Sigmoid colon (tissue), 3 donors: Measurements from ENCODE around the gene ST8SIA4.

Source experiments
- POLR2A ChIP-seq, 2 donors: fragments of 450-650 bp; IDR thresholded peaks; one replicate each; pipeline ENCODE4 v1.6.1; 2016; ENCODE audit warnings: antibody characterized with exemption in 2 of 2, mild to moderate bottlenecking in 2 of 2, moderate library complexity in 2 of 2
- TF ChIP-seq, protein P1 (sequence below), 4 experiments: fragments of 450-650 bp in 3 of 4; fragments of 200-600 bp in 1 of 4; IDR thresholded peaks; one replicate each; pipeline ENCODE4 v1.5.1; 2016 to 2019; ENCODE audit warnings: antibody characterized with exemption in 4 of 4, mild to moderate bottlenecking in 3 of 4, moderate library complexity in 2 of 4

DNA sequence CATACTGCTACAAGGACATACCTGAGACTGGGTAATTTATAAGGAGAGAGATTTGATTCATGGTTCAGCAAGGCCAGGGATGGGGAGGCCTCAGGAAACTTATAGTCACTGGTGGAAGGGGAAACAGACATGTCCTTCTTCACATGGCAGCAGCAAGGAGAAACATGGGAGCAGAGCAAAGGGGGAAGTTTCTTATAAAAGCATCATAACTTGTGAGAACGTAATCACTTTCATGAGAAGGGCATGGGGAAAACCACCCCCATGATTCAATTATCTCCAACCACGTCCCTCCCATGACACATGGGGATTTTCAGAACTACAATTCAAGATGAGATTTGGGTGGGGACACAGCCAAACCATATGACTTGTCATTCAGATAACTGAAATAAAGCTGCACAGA lies 100.9 kb downstream of the ST8SIA4 start:
- TF ChIP-seq, protein P1, sequence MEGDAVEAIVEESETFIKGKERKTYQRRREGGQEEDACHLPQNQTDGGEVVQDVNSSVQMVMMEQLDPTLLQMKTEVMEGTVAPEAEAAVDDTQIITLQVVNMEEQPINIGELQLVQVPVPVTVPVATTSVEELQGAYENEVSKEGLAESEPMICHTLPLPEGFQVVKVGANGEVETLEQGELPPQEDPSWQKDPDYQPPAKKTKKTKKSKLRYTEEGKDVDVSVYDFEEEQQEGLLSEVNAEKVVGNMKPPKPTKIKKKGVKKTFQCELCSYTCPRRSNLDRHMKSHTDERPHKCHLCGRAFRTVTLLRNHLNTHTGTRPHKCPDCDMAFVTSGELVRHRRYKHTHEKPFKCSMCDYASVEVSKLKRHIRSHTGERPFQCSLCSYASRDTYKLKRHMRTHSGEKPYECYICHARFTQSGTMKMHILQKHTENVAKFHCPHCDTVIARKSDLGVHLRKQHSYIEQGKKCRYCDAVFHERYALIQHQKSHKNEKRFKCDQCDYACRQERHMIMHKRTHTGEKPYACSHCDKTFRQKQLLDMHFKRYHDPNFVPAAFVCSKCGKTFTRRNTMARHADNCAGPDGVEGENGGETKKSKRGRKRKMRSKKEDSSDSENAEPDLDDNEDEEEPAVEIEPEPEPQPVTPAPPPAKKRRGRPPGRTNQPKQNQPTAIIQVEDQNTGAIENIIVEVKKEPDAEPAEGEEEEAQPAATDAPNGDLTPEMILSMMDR (IDR thresholded peaks at IDR 0.05) = no peak
- TF ChIP-seq POLR2A (IDR thresholded peaks at IDR 0.05) = no peak
